Measurements from ENCODE around the gene SPARC.
A peak's percentile ranks its signal among the peaks of the same experiment; 100 is the strongest.
"Not testable (repeated sequence)": the region's sequence is repeated elsewhere in the genome, so short reads cannot be mapped to it uniquely, and the experiment has no call there.

The SPARC gene

GRCh38 chr5:151700296-151700695, 13.6 kb upstream of the SPARC start:
- no peak for FAIRE-seq

DNA sequence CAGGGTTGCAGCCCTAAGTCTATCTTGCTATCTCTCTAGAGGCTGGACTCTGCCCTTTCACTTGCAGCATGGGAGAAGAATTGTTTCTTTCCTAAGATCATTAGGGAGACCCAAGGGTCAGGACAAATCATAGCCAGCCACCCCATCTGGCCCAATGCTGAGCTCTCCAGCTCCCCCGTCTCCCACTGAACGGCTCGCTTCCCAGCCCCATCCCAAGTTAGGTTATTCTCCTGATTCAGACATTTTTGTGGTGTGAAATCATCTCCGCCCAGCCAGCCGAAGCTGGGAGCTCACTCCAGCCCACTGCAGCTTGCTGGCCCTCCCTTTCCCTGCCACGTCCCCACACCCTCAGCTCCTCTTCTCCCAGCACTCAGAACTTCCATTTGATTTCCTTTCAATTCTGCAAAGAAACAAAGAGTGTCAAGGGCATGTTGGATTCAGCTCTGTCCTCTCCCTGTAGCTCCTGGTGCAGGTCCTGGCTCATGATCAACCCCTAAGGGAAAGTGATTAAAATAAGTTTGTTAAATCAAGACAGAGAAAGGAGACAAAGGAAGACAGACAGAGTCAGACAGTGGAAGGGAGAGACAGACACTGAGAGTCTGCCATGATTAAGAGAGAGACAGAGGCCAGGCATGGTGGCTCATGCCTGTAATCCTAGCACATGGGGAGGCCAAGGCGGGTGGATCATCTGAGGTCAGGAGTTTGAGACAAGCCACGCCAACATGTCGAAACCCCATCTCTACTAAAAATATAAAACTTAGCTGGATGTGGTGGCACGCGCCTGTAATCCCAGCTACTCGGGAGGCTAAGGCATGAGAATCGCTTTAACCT, 12.6 kb upstream of the SPARC start:
- FAIRE-seq: peak; percentile 99

- not testable (repeated sequence) for FAIRE-seq
These were observed 11.4 kb upstream of the SPARC start for GRCh38 chr5:151698081-151698480.

DNA sequence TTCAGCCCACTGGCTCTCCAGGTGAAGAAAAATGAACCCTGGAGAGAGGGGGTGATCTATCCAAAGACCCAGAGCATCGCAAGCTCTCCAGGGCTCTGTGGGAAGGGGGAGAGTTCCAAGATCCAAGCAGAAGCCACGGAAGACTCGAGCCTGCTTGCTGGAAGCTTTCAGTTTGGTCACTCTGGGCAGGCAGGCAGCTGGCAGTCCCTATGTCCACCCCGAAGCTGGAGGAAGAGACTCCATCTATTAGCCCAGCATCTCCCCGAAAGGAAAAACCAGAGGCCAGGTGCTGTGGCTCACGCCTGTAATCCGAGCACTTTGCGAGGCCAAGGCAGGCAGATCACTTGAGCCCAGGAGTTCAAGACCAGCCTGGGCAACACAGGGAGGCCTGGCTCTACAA, 10.7 kb upstream of the SPARC start:
- no peak for FAIRE-seq

DNA sequence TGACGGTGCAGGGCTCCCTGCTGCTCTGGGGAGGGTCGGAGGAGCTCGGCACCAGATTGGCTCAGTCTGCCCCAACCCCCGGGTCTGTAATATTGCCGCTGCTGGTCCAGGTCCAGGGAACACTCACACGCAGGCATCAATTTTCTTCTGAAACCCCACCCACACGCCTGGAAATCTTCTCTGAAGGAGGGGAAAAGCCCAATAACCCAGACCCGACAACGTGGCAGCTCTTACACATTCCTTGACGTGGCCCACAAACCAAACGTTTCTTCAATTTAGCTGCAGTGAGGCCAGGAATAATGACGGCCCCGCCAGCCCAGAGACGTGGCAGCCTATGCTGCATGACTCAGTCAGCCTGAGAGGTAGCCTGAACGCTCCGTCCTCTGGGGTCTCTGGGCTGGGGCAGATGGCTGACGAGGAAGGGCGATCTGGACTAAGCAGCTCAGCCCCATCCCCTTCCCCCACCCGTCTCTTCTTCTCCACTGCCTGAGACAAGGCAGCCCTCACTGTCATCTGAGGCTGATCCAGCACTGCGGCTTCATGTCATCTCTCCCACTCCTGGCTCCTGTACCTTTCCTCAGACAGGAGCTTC, 9.9 kb upstream of the SPARC start:
- peak; percentile 48 for FAIRE-seq

- FAIRE-seq: no peak
These were observed 8.7 kb upstream of the SPARC start for GRCh38 chr5:151695464-151695863.

- FAIRE-seq: no peak
These were observed 7.3 kb upstream of the SPARC start for GRCh38 chr5:151694035-151694485.

- FAIRE-seq: peak; percentile 15
These were observed 5.6 kb upstream of the SPARC start for GRCh38 chr5:151692312-151692711.

GRCh38 chr5:151691706-151692105, 5.0 kb upstream of the SPARC start:
- no peak for FAIRE-seq

GRCh38 chr5:151689591-151689990, 2.9 kb upstream of the SPARC start:
- FAIRE-seq: not testable (repeated sequence)

- no peak for FAIRE-seq
These were observed 1.7 kb upstream of the SPARC start for GRCh38 chr5:151688436-151688835.

DNA sequence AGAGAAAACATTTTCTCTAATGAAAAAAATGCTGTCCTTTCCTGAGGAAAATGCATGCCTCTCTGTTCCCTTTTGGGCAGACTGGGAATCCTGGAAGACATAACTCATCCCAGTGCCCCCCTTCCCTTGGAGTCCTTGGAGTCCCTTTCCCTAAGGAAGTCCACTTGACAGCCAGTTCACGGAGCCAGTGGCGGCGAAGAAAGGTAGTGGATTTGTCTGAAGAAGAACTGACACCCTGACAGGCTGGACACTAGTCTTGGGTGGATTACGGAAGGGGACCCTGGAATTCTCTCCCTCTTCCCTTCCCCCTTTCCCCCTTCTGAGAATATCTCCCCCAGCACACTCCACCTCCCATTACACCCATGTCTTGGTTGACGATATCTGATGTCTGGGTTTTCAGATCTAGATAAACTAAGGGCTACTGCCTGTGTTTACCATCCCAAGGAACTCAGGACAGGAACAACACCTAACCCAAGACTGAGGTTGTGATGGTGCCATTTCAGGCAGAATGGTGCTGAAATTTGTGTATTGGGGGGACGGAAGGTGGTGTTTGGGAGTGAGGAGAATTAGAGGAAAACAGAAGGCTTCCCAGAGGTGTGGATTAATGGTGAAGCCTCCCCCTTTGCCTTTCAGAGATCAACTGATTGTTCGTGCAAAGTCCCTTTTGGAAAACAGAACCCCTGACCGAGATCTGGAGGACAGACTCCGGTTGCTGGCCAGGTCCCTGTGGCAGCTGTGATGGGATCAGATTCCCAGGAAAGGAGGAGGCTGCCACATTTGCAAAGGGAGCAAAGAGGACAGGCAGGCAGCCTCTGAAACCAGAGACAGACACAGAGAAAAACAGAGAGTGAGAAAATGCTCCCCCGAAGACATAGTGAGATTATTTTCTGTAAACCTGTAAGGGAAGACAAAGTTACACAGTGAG, 704 bp downstream of the SPARC start:
- FAIRE-seq: no peak

- peak; percentile 82 for FAIRE-seq
These were observed 1.9 kb downstream of the SPARC start for GRCh38 chr5:151684690-151685361.

GRCh38 chr5:151683986-151684588, 2.6 kb downstream of the SPARC start:
- no peak for FAIRE-seq

DNA sequence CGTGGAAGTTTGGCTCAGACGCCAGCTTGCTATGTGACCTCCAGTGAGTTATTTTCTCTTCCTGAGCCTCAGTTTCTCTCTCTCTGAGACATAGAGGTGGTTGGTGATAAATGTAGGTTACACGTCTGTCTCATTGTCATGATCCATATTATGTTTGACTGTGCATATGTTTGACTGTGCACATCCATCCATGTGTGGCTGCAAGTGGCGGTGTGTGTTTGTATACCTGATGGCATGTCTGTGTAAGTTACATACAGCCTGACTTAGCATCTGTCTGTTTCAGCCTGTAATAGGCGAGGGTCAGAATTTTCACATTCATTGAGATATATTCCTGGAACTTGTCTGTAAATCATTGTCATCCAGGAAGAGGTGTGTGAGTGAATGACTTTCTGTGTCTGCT, 3.3 kb downstream of the SPARC start:
- FAIRE-seq: no peak

GRCh38 chr5:151682751-151683331, 3.9 kb downstream of the SPARC start:
- no peak for FAIRE-seq

- no peak for FAIRE-seq
These were observed 4.5 kb downstream of the SPARC start for GRCh38 chr5:151682240-151682639.

- no peak for FAIRE-seq
These were observed 5.7 kb downstream of the SPARC start for GRCh38 chr5:151680944-151681427.

GRCh38 chr5:151680156-151680505, 6.6 kb downstream of the SPARC start:
- FAIRE-seq: not testable (repeated sequence)

GRCh38 chr5:151679421-151680155, 7.1 kb downstream of the SPARC start:
- no peak for FAIRE-seq

DNA sequence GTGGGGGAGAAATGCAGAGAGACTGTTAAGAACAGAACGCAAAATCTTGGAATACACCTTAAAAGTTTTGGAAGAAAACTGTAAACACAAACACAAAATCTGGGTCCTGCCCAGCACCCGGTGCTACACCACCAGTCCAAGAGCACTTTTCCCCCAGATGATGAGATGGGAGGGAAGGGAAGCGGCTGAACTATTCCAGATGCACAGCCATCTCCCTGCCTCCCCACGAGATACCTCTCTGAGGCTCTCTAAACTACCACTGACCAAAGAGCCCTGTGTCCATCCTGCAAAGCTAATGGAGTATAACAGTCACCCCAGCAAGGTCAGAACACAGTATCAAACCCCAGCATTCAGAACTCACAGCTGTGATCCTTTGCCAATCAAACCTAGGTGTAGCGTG, 8.0 kb downstream of the SPARC start:
- no peak for FAIRE-seq
